H1 (cell line): ENCODE measurements around the gene MUC5AC. TPM values are rescaled to one million over a fixed set of nuclear protein-coding genes. Genes with fewer than 3 reads are reported as not detected.

Source experiments
- CREB1 ChIP-seq: IDR thresholded peaks from 2 replicates; pipeline ENCODE4 v1.6.1; 2012; ENCODE audit warnings: inconsistent platforms
- CTBP2 ChIP-seq: IDR thresholded peaks from 2 replicates; pipeline ENCODE4 v1.7.0; 2011; ENCODE audit warnings: borderline replicate concordance, mild to moderate bottlenecking, moderate library complexity, mixed read lengths, low read length; ENCODE audit not compliant: insufficient read depth, insufficient read length
- EP300 ChIP-seq, 2 experiments: IDR thresholded peaks; 1 replicate in 1 of 2; 2 replicates in 1 of 2; pipeline ENCODE4 v1.6.1; 2011 to 2012; ENCODE audit warnings: low read depth in 2 of 2, low read length in 2 of 2, mild to moderate bottlenecking in 2 of 2, borderline replicate concordance in 1 of 2, inconsistent platforms in 1 of 2, moderate library complexity in 1 of 2
- KDM5A ChIP-seq: fragments of 200-600 bp; IDR thresholded peaks from 2 replicates; pipeline ENCODE4 v1.7.1; 2012; ENCODE audit warnings: mild to moderate bottlenecking, low read length, inconsistent platforms, mixed read lengths
- SP2 ChIP-seq: IDR thresholded peaks from 2 replicates; pipeline ENCODE4 v1.6.1; 2012; ENCODE audit warnings: mild to moderate bottlenecking, low read length, inconsistent platforms
- YY1 ChIP-seq: IDR thresholded peaks from 2 replicates; pipeline ENCODE4 v1.6.1; 2011; ENCODE audit warnings: low read depth, mild to moderate bottlenecking, low read length
- polyA plus RNA-seq, 7 experiments: library from polyadenylated mRNA; depleted of rRNA in 3 of 7; stranded (reverse) in 5 of 7; unstranded in 2 of 7; fragments of >200 nt in 5 of 7; fragments of 200-250 nt in 2 of 7; gene quantifications; 1 replicate in 5 of 7; 2 replicates in 1 of 7; 4 replicates in 1 of 7; pipeline versions ENCODE4 v1.2.1 to v1.2.3, GENCODE V29; 2011 to 2013; ENCODE audit warnings: missing spikeins in 2 of 7, mixed read lengths in 2 of 7
- total RNA-seq: library from RNA; stranded (reverse); fragmentation: NEBNext Ultra II Directional; extraction: Animal tissue kit (Norgen Biotek cat#: 25700); gene quantifications from 2 replicates; pipeline ENCODE4 v1.2.1, GENCODE V29; 2021

MUC5AC gene
- total and polyA plus RNA-seq, 2 of the 8 experiments (the other 6 are each of a cell fraction or from before 2014, with no cell fraction given) = not detected

- TF ChIP-seq CTBP2 (no peak), EP300 (IDR thresholded peaks at IDR 0.05; ENCODE audit: borderline replicate concordance in 1 of 2, low read depth in 2 of 2, low read length in 2 of 2) (no peak), CREB1 (no peak), KDM5A (no peak), YY1 (no peak), SP2 (no peak)
Observed at GRCh38 chr11:1175461-1176223, 17.9 kb downstream of the MUC5AC start (continued).
